Glutamatergic neuron (in vitro differentiated cells): ENCODE results near the gene TMPRSS2. TPM values are rescaled to one million over a fixed set of nuclear protein-coding genes. Genes with fewer than 3 reads are reported as not detected.

Experiments used
- DNase-seq: peaks from one replicate; pipeline ENCODE4 v3.0.0; 2022
- H3K27ac Mint-ChIP-seq: one replicate; pipeline ENCODE4 v1.8.0; 2020; ENCODE audit warnings: mild to moderate bottlenecking, mixed read lengths, inconsistent platforms; ENCODE audit not compliant: unreplicated experiment
- H3K27me3 Mint-ChIP-seq: one replicate; pipeline ENCODE4 v1.8.0; 2020; ENCODE audit warnings: mild to moderate bottlenecking, moderate library complexity, mixed read lengths, inconsistent platforms; ENCODE audit not compliant: unreplicated experiment
- H3K36me3 Mint-ChIP-seq: one replicate; pipeline ENCODE4 v1.8.0; 2020; ENCODE audit warnings: mild to moderate bottlenecking, mixed read lengths, inconsistent platforms; ENCODE audit not compliant: unreplicated experiment
- H3K4me1 Mint-ChIP-seq: one replicate; pipeline ENCODE4 v1.8.0; 2020; ENCODE audit warnings: mild to moderate bottlenecking, low read depth, mixed read lengths, inconsistent platforms; ENCODE audit not compliant: unreplicated experiment
- H3K4me3 Mint-ChIP-seq: one replicate; pipeline ENCODE4 v1.8.0; 2020; ENCODE audit warnings: mild to moderate bottlenecking, mixed read lengths, inconsistent platforms; ENCODE audit not compliant: unreplicated experiment
- H3K9me3 Mint-ChIP-seq: one replicate; pipeline ENCODE4 v1.8.0; 2020; ENCODE audit warnings: mild to moderate bottlenecking, moderate library complexity, mixed read lengths, inconsistent platforms; ENCODE audit not compliant: unreplicated experiment
- total RNA-seq: library from RNA; stranded (reverse); fragmentation: NEBNext Ultra II Directional; extraction: Animal tissue kit (Norgen Biotek cat#: 25700); gene quantifications from one replicate; pipeline ENCODE4 v1.2.1, GENCODE V29; 2021; ENCODE audit not compliant: unreplicated experiment
- TF ChIP-seq, protein P1 (sequence below): fragments of 200-600 bp; sonication (generic); IDR thresholded peaks from one replicate; pipeline ENCODE4 v1.5.0; 2021; ENCODE audit not compliant: partially characterized antibody, unreplicated experiment

The TMPRSS2 gene
- total RNA-seq, 1 donor from 2014 or later, result not detected

DNA sequence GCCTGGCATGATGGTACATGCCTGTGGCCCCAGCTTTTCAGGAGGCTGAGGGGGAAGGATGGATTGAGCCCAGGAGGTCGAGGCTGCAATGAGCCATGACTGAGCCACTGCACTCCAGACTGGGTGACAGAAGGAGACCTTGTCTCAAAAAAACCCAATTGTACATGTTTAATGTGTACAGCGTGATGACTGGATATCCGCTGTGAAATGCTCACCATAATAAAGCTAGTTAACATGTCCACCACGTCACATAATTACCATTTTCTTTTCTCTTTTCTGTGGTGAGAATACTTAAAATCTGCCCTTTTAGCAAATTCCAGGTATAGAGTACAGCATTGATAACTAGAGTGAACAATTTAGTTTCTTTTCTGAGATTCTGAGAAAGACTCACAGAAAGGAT lies 24.0 kb downstream of the TMPRSS2 start:
- no peak overlapping the region for H3K4me3 Mint-ChIP-seq
- no peaks in the 10 kb centered on the region for H3K36me3 Mint-ChIP-seq
- H3K27me3 Mint-ChIP-seq, result no peaks in the 10 kb centered on the region
- TF ChIP-seq, protein P1, sequence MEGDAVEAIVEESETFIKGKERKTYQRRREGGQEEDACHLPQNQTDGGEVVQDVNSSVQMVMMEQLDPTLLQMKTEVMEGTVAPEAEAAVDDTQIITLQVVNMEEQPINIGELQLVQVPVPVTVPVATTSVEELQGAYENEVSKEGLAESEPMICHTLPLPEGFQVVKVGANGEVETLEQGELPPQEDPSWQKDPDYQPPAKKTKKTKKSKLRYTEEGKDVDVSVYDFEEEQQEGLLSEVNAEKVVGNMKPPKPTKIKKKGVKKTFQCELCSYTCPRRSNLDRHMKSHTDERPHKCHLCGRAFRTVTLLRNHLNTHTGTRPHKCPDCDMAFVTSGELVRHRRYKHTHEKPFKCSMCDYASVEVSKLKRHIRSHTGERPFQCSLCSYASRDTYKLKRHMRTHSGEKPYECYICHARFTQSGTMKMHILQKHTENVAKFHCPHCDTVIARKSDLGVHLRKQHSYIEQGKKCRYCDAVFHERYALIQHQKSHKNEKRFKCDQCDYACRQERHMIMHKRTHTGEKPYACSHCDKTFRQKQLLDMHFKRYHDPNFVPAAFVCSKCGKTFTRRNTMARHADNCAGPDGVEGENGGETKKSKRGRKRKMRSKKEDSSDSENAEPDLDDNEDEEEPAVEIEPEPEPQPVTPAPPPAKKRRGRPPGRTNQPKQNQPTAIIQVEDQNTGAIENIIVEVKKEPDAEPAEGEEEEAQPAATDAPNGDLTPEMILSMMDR, result no peak
- DNase-seq, result no peak
- no peaks in the 10 kb centered on the region for H3K9me3 Mint-ChIP-seq
- no peak overlapping the region for H3K27ac Mint-ChIP-seq
- no peaks in the 10 kb centered on the region for H3K4me1 Mint-ChIP-seq

DNA sequence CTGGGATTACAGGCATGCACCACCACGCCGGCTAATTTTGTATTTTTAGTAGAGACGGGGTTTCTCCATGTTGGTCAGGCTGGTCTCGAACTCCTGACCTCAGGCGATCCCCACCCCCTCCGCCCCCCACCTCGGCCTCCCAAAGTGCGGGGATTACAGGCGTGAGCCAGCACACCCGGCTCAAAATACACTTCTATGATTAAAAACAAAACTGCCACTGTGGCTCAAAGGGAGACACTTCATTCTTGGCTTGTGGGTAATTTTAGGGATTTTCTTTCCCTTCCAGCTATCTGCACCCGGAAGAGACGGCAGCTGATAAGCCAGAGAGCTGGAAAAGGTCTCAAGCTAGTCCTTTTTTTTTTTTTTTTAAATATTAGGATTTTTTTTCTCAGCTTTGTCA lies 24.5 kb downstream of the TMPRSS2 start:
- no peaks in the 10 kb centered on the region for H3K9me3 Mint-ChIP-seq
- no peak overlapping the region for H3K4me3 Mint-ChIP-seq
- H3K27me3 Mint-ChIP-seq, result no peaks in the 10 kb centered on the region
- no peak overlapping the region for H3K27ac Mint-ChIP-seq
- H3K4me1 Mint-ChIP-seq, result no peaks in the 10 kb centered on the region
- TF ChIP-seq, protein P1, result no peak
- no peak for DNase-seq
- H3K36me3 Mint-ChIP-seq, result no peaks in the 10 kb centered on the region

DNA sequence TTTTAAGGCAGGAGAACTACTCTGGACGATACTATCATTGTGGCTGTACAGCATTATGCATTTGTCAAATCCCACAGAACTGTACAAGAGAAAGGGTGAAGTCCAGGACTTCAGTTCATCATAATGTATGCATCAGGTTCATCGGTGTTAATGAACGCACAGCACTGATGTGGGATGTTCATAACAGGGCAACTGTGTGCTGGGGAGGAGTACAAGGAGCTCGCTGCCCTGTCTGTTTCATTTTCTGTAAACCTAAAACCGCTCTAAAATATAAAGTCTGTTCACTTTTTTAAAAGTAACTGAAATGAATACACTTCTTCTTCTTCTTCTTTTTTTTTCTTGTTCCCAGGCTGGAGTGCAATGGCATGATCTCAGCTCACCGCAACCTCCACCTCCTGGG lies 25.0 kb downstream of the TMPRSS2 start:
- TF ChIP-seq, protein P1, result no peak
- DNase-seq, result no peak
- no peaks in the 10 kb centered on the region for H3K4me1 Mint-ChIP-seq
- H3K27me3 Mint-ChIP-seq, result no peaks in the 10 kb centered on the region
- H3K36me3 Mint-ChIP-seq, result no peaks in the 10 kb centered on the region
- H3K9me3 Mint-ChIP-seq, result no peaks in the 10 kb centered on the region
- no peak overlapping the region for H3K4me3 Mint-ChIP-seq
- H3K27ac Mint-ChIP-seq, result no peak overlapping the region

DNA sequence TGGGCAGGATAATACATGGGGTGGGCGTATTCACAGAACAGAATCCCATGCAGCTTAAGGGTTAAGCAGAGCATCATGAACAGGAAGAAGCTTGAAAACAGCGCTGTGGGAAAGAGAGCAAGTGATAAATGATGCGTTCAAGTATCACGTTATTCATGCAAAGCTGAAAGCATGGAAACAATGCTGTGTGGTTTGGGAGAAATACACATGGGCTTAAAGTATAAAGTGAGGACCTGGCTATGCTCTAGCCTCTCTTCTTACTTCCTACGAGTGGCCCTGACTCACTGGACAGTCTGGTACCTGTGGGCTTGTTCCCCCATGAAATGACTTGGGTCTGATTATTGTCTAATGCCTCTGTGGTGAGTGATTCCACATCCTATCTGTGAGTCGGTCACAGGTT lies 25.7 kb downstream of the TMPRSS2 start:
- no peak overlapping the region for H3K27ac Mint-ChIP-seq
- H3K9me3 Mint-ChIP-seq, result no peaks in the 10 kb centered on the region
- H3K27me3 Mint-ChIP-seq, result no peaks in the 10 kb centered on the region
- DNase-seq, result no peak
- H3K4me3 Mint-ChIP-seq, result no peak overlapping the region
- no peaks in the 10 kb centered on the region for H3K4me1 Mint-ChIP-seq
- TF ChIP-seq, protein P1, result no peak
- H3K36me3 Mint-ChIP-seq, result no peaks in the 10 kb centered on the region

DNA sequence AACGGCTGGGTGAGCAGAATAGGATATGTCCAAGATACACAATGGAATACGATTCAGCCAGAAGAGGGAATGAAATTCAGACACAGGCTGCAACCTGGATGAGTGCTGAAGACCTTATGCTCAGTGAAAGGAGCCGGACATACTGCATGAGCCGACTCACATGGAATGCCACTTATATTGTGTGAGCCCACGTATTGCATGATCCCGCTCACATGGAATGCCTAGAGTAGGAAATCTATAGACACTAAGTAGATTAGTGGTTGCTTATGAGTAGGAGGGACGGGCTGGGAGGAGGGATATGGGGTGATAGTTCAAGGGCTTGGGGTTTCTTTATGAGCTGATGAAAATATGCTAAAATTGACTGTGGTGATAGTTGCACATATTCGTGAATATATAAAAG lies 26.8 kb downstream of the TMPRSS2 start:
- Mint-ChIP-seq H3K9me3 (no peaks in the 10 kb centered on the region), H3K4me3 (no peak overlapping the region), H3K4me1 (no peaks in the 10 kb centered on the region), H3K27ac (no peak overlapping the region), H3K27me3 (peaks cover 4% of the 10 kb centered on the region), H3K36me3 (no peaks in the 10 kb centered on the region)
- DNase-seq, result no peak
- TF ChIP-seq, protein P1, result no peak
